AML-193 (cell line): ENCODE measurements around the gene KIF13A.
A peak's percentile ranks its signal among the peaks of the same experiment; 100 is the strongest.
"Not testable (repeated sequence)": the region's sequence is repeated elsewhere in the genome, so short reads cannot be mapped to it uniquely, and the experiment has no call there.

ENCODE experiments used
- DNase-seq, 2 experiments: peaks; one replicate each; lab custom pipeline; 2025; lab: John Stamatoyannopoulos, UW

The KIF13A gene

GRCh38 chr6:17846762-17847161 lies 140.7 kb downstream of the KIF13A start:
- no peak for DNase-seq

GRCh38 chr6:17845598-17845997 lies 141.8 kb downstream of the KIF13A start:
- no peak for DNase-seq

DNA sequence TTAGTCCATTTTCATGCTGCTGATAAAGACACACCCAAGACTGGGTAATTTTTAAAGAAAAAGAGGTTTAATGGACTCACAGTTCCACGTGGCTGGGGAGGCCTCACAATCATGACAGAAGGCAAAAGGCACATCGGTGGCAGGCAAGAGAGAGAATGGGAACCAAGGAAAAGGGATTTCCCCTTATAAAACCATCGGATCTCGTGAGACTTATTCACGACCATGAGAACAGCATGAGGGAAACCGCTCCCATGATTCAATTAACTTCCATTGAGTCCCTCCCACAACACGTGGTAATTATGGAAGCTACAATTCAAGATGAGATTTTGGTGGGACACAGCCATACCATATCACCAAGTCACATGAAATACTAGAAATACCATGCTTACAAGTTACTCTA lies 142.5 kb downstream of the KIF13A start:
- DNase-seq = not testable (repeated sequence)

DNA sequence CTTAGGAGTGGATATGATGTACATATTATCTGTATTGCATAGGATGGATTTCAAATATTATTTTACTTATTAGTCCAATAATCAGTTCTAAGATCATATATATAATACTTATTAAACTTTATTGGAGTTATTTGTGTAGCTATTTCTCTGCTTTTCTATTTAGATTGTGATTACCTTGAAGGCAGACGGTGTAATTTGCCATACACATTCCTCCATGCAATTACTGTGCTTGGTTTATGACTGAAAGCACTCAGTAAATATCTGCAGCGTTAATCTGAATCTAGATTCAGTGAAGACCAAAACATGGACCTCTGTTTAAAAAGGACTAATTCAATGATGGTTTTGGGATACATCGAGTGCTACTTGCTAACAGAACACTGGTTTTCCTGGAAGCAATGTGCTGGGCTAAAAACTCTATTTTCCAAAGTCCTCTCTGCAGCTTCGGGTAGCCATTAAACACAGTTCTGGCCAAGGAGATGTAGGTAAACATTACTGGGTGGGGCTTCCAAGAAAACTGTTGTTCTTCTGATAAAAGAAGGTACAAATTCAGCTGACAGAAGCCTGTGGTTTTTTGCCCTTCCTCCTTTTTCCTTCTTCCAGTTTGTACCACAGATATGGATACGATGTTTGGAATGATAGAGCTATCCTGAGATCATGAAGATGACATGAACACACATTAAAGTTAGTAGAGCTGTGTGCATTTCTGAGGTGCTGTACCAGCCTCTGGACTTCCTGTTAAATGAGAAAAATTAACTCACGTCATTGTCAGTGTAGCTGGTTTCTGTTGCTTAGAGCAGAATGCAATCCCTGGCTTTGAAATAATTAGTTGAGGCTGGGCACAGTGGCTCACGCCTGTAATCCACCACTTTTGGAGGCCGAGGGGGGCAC lies 144.3 kb downstream of the KIF13A start:
- DNase-seq = no peak

GRCh38 chr6:17842014-17842776 lies 145.2 kb downstream of the KIF13A start:
- DNase-seq = no peak

DNA sequence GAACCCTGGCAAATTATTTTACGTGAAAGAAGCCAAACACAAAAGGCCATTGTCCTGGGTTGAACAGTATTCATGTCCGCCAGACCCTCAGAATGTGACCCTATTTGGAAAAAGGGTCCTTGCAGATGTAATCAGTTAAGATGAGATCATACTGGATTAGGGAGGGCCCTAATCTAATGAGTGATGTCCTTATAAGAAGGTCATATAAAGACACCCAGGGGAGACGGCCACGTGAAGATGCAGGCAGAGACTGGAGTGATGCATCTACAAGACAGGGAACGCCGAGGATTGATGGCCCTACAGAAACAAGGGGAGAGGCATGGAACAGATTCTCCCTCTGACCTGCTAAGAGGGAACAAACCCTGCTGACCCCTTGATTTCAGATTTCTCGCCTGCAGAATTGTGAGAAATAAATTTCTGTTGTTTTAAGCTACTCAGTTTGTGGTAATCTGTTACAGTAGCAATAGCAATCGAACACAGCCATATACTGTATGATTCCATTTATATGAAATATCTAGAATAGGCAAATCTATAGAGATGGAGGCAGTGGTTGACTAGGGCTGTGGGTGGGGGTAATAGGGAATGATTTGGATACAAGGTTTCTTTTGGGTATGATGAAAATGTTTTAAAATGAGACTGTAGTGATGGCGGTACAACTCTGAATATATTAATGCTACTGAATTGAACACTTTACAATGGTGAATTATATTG lies 147.8 kb downstream of the KIF13A start:
- DNase-seq = no peak

DNA sequence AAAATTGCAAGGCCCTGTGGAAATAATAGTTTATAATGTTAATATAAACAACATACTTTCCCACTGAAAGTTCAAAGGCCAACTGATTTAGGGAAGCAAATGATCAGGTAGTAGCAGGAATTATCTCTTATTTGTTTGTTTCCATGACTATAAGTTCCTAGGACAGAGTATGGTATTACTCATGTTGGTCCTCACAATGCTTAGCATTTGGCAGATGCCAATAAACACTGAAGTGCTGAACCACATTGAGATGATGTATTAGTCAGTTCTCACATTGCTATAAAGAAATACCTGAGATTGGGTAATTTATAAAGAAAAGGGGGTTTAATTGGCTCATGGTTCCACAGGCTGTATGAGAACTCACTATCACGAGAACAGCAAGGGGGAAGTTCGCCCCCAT lies 151.1 kb downstream of the KIF13A start:
- no peak for DNase-seq

DNA sequence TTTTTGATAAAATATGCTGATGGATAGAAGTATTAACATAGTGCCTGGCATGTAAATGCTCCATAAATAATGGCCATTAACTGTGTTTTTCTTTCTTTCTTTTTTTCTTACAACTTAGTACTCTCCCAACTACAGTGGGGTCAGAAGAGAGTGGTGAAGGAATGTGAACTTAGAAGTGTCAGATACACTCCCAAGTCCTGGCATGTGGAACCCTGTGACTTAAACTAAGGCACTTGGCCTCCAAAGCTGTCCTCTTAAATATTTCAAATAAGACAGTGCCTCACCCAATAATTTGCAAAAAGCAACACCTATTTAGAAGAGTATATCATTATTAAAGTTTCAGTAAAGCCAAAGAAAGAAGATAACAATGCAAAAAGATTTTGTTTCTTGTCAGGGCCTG lies 151.7 kb downstream of the KIF13A start:
- DNase-seq = no peak

GRCh38 chr6:17831135-17831534 lies 156.3 kb downstream of the KIF13A start:
- DNase-seq = no peak

DNA sequence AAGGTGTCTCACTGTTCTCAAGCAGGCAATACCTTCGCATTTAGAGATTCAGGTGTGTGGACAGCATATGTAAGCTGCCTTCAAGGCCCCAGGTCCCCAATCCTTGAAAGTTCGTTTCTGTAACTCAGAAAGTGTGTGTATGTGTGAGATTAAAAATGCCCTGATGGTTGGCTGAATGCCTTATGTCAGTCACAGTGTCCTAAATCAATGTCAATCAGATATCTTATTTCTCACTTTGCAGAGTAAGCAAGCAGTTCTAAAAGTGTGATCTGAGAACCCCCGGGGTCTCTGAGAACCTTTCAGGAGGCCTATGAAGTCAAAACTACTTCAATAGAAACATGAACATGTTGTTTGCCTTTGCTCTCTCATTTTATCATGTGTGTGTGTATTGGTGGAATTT lies 157.5 kb downstream of the KIF13A start:
- no peak for DNase-seq

- no peak for DNase-seq
Measured at GRCh38 chr6:17828149-17828548, 159.3 kb downstream of the KIF13A start.

DNA sequence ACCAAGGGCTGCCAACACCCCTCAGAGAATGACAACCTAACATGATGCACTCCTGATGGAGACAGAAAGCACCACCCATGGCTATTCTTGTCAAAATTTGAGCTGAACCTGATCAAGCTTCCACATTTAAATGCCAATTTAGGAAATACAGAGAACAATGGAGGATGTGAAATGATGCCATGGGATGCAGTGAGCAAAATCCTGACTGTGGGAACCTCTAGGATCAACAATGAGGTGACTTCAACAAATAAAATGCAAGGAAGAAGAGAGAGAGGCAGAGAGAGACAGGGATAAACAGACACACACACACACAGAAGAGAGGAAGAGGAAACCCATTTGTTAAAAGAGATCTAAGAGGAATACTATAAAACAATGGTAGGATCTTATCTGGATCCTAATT lies 161.1 kb downstream of the KIF13A start:
- no peak for DNase-seq

GRCh38 chr6:17820055-17820454 lies 167.4 kb downstream of the KIF13A start:
- no peak for DNase-seq

- DNase-seq = no peak
Measured at GRCh38 chr6:17817763-17818162, 169.7 kb downstream of the KIF13A start.

DNA sequence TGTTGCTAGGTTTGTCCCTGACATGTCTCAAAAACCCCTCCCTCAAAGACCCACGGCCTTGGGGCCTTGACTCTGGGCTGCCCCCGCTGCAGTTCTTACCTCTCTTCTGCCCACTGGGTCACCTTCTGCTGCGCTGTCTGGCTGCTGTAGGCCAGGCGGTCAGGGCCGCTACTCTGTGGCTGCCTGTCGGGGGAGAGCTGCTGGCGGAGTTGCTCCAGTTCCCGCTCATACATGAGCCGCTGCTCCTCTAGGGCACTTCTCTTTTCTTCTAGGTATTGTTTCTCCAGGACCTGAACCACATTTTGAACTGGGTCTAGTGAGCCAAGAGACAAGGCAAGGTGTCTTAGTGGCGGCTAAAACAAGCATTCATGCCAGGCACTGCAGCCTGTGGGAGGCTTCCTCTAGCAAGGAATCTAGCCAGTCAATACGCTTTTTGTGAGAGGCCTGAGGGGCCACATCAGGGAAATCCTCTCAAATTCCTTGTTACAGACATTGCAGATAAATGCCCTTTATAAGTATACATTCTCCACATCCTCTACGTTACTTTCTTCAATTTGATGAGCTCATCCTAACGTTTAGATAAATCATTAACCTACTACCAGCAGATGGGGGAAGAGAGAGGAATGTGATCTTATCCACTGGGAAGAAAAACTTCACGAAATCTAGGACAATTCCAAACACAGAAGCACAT lies 170.4 kb downstream of the KIF13A start:
- no peak for DNase-seq

- DNase-seq = no peak
Measured at GRCh38 chr6:17813542-17813941, 173.9 kb downstream of the KIF13A start.

DNA sequence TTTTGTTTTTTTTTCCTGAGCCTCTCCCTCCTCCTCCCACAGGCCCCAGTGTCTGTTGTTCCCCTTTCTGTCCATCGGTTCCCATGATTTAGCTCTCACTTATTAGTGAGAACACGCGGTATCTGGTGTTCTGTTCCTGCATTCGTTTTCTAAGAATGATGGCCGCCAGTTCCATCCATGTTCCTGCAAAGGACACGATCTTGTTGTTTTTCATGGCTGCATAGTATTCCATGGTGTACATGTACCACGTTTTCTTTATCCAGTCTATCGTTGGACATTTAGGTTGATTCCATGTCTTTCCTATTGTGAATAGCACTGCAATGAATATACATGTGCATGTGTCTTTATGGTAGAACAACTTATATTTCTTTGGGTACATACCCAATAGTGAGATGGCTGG lies 175.1 kb downstream of the KIF13A start:
- no peak for DNase-seq

GRCh38 chr6:17808609-17809008 lies 178.8 kb downstream of the KIF13A start:
- no peak for DNase-seq

DNA sequence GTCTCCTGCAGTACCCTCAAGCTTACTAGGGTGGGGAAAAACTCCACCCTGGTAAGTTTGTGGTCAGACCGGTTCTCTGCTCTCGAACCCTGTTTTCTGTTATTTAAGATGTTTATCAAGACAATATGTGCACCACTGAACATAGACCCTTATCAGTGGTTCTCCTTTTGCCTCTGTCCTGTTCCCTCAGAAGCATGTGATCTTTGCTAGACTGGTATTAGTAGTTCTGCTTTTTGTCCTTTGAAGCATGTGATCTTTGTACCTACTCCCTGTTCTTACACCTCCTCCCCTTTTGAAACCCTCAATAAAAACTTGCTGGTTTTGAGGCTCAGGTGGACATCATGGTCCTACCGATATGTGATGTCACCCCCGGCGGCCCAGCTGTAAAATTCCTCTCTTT lies 180.0 kb downstream of the KIF13A start:
- peak in 1 of 2 experiments; percentile 10 for DNase-seq

DNA sequence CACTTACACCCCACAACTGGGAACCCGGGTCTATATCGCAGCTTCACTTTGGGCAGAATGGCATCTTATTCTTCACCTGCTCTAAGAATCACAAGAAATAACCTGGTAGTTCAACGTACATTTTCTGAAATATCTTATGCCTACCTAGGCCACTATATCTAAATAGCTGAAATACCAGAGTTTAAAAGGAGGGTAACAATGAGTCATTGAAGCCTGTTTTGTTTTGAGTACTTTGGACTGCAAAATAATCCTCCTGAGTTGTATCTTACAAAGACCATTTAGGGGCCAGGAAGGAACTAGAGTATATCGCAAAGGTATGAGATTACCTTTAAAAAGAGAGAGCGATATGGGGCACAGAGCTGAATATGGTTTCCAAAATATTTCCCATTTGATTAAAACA lies 184.0 kb downstream of the KIF13A start:
- no peak for DNase-seq

GRCh38 chr6:17798477-17799154 lies 188.8 kb downstream of the KIF13A start:
- DNase-seq = no peak
